ENCODE measurements around the gene PEX3. TPM values are rescaled to one million over a fixed set of nuclear protein-coding genes. Genes with fewer than 3 reads are reported as not detected.

The PEX3 gene
- total RNA-seq, 2 donors from 2014 or later = 10.0 to 12.2 TPM

GRCh38 chr6:143522039-143522600, 71.5 kb downstream of the PEX3 start:
- H3K4me3 ChIP-seq (ENCODE audit: low read length) = no peak overlapping the region
- H3K4me1 ChIP-seq (ENCODE audit: control insufficient read depth, insufficient read depth, low read length) = peaks cover 4% of the 10 kb centered on the region
- H3K9me3 ChIP-seq (ENCODE audit: control insufficient read depth, low read length) = peaks cover 4% of the 10 kb centered on the region
- WGBS, 2 experiments (ENCODE audit: insufficient coverage in 1 of 2, insufficient read length in 1 of 2) = 95 to 97% methylated on average over 6 to 8 of the region's 8 CpGs
- no peaks in the 10 kb centered on the region for H3K36me3 ChIP-seq (ENCODE audit: control insufficient read depth, insufficient read depth, low read length)
- no peak overlapping the region for H3K27ac ChIP-seq (ENCODE audit: low read depth, low read length)
- Mint-ChIP-seq H3K27ac (no peak overlapping the region), H3K4me3 (no peak overlapping the region), H3K9me3 (no peaks in the 10 kb centered on the region), H3K36me3 (ENCODE audit: low read depth) (no peaks in the 10 kb centered on the region), H3K4me1 (peaks cover 2% of the 10 kb centered on the region), H3K27me3 (ENCODE audit: insufficient read depth) (peaks cover 16% of the 10 kb centered on the region)
- H3K27me3 ChIP-seq (ENCODE audit: control insufficient read depth, insufficient read depth, low read length, poor library complexity, severe bottlenecking) = no peaks in the 10 kb centered on the region
- TF ChIP-seq CTCF (conservative IDR thresholded peaks at IDR 0.05) = no peak
- DNase-seq = no peak
- no peak overlapping the region for H3K9ac ChIP-seq (ENCODE audit: extremely low read depth, low read length, poor library complexity, severe bottlenecking)

- Mint-ChIP-seq H3K27ac (no peak overlapping the region), H3K27me3 (ENCODE audit: insufficient read depth) (peaks cover 5% of the 10 kb centered on the region), H3K4me3 (no peak overlapping the region), H3K36me3 (ENCODE audit: low read depth) (no peaks in the 10 kb centered on the region), H3K4me1 (peaks cover 3% of the 10 kb centered on the region), H3K9me3 (no peaks in the 10 kb centered on the region)
- Histone ChIP-seq H3K9ac (ENCODE audit: extremely low read depth, low read length, poor library complexity, severe bottlenecking) (no peak overlapping the region), H3K4me1 (ENCODE audit: control insufficient read depth, insufficient read depth, low read length) (peaks cover 4% of the 10 kb centered on the region), H3K9me3 (ENCODE audit: control insufficient read depth, low read length) (peaks cover under 1% of the 10 kb centered on the region), H3K36me3 (ENCODE audit: control insufficient read depth, insufficient read depth, low read length) (no peaks in the 10 kb centered on the region), H3K27ac (ENCODE audit: low read depth, low read length) (no peak overlapping the region), H3K4me3 (ENCODE audit: low read length) (no peak overlapping the region), H3K27me3 (ENCODE audit: control insufficient read depth, insufficient read depth, low read length, poor library complexity, severe bottlenecking) (no peaks in the 10 kb centered on the region)
- no peak for TF ChIP-seq CTCF (conservative IDR thresholded peaks at IDR 0.05)
- 96% methylated on average over 1 of the region's 1 CpG; no CpG with 5 or more reads in 1 of the 2 experiments for WGBS, 2 experiments (ENCODE audit: insufficient coverage in 1 of 2, insufficient read length in 1 of 2)
- DNase-seq = no peak
These were observed 74.8 kb downstream of the PEX3 start for GRCh38 chr6:143525356-143525755.

GRCh38 chr6:143527677-143528076, 77.1 kb downstream of the PEX3 start:
- no peaks in the 10 kb centered on the region for H3K9me3 ChIP-seq (ENCODE audit: control insufficient read depth, low read length)
- no peak for DNase-seq
- Mint-ChIP-seq H3K9me3 (no peaks in the 10 kb centered on the region), H3K27me3 (ENCODE audit: insufficient read depth) (no peaks in the 10 kb centered on the region), H3K4me3 (no peak overlapping the region), H3K27ac (no peak overlapping the region), H3K4me1 (peaks cover 3% of the 10 kb centered on the region), H3K36me3 (ENCODE audit: low read depth) (no peaks in the 10 kb centered on the region)
- 86 to 92% methylated on average over 1 of the region's 1 CpG for WGBS, 2 experiments (ENCODE audit: insufficient coverage in 1 of 2, insufficient read length in 1 of 2)
- no peak for TF ChIP-seq CTCF (conservative IDR thresholded peaks at IDR 0.05)
- no peaks in the 10 kb centered on the region for H3K27me3 ChIP-seq (ENCODE audit: control insufficient read depth, insufficient read depth, low read length, poor library complexity, severe bottlenecking)
- no peaks in the 10 kb centered on the region for H3K36me3 ChIP-seq (ENCODE audit: control insufficient read depth, insufficient read depth, low read length)
- H3K4me3 ChIP-seq (ENCODE audit: low read length) = no peak overlapping the region
- H3K4me1 ChIP-seq (ENCODE audit: control insufficient read depth, insufficient read depth, low read length) = peaks cover 3% of the 10 kb centered on the region
- no peak overlapping the region for H3K9ac ChIP-seq (ENCODE audit: extremely low read depth, low read length, poor library complexity, severe bottlenecking)
- H3K27ac ChIP-seq (ENCODE audit: low read depth, low read length) = no peak overlapping the region
